IPS-15b (cell line): ENCODE data around the gene TRDMT1.

ENCODE experiments used
- H3K27me3 ChIP-seq: one replicate; pipeline ENCODE4 v1.6.1; 2013; ENCODE audit warnings: low read length; ENCODE audit not compliant: control insufficient read depth, insufficient read depth
- H3K36me3 ChIP-seq: one replicate; pipeline ENCODE4 v1.6.1; 2013; ENCODE audit warnings: low read length; ENCODE audit not compliant: control insufficient read depth, insufficient read depth
- H3K4me1 ChIP-seq: one replicate; pipeline ENCODE4 v1.6.1; 2013; ENCODE audit warnings: mild to moderate bottlenecking, low read length; ENCODE audit not compliant: control insufficient read depth, insufficient read depth
- H3K4me3 ChIP-seq: one replicate; pipeline ENCODE4 v1.5.1; 2013; ENCODE audit warnings: low read depth, low read length
- H3K9ac ChIP-seq: one replicate; pipeline ENCODE4 v1.6.1; 2013; ENCODE audit warnings: low read depth, mild to moderate bottlenecking, low read length
- H3K9me3 ChIP-seq: one replicate; pipeline ENCODE4 v1.6.1; 2013; ENCODE audit warnings: mild to moderate bottlenecking, low read length; ENCODE audit not compliant: control insufficient read depth, insufficient read depth

The TRDMT1 gene

GRCh38 chr10:17143055-17143690, 58.3 kb downstream of the TRDMT1 start:
- no peak overlapping the region for H3K4me3 ChIP-seq
- H3K36me3 ChIP-seq: no peaks in the 10 kb centered on the region
- H3K9ac ChIP-seq: no peak overlapping the region
- H3K4me1 ChIP-seq: no peaks in the 10 kb centered on the region
- no peaks in the 10 kb centered on the region for H3K9me3 ChIP-seq
- no peaks in the 10 kb centered on the region for H3K27me3 ChIP-seq

GRCh38 chr10:17141504-17142229, 59.8 kb downstream of the TRDMT1 start:
- Histone ChIP-seq H3K4me1 (no peaks in the 10 kb centered on the region), H3K4me3 (no peak overlapping the region), H3K36me3 (no peaks in the 10 kb centered on the region), H3K9ac (no peak overlapping the region), H3K9me3 (no peaks in the 10 kb centered on the region), H3K27me3 (no peaks in the 10 kb centered on the region)

GRCh38 chr10:17140386-17140761, 61.1 kb downstream of the TRDMT1 start:
- Histone ChIP-seq H3K27me3 (no peaks in the 10 kb centered on the region), H3K4me1 (no peaks in the 10 kb centered on the region), H3K4me3 (no peak overlapping the region), H3K36me3 (no peaks in the 10 kb centered on the region), H3K9me3 (no peaks in the 10 kb centered on the region), H3K9ac (no peak overlapping the region)

- Histone ChIP-seq H3K9me3 (no peaks in the 10 kb centered on the region), H3K4me3 (no peak overlapping the region), H3K27me3 (no peaks in the 10 kb centered on the region), H3K36me3 (no peaks in the 10 kb centered on the region), H3K9ac (no peak overlapping the region), H3K4me1 (no peaks in the 10 kb centered on the region)
Measured at GRCh38 chr10:17138460-17139042, 62.9 kb downstream of the TRDMT1 start.

- Histone ChIP-seq H3K27me3 (no peaks in the 10 kb centered on the region), H3K4me3 (no peak overlapping the region), H3K36me3 (no peaks in the 10 kb centered on the region), H3K9ac (no peak overlapping the region), H3K4me1 (no peaks in the 10 kb centered on the region), H3K9me3 (no peaks in the 10 kb centered on the region)
Measured at GRCh38 chr10:17134737-17135260, 66.7 kb downstream of the TRDMT1 start.

- H3K36me3 ChIP-seq: no peaks in the 10 kb centered on the region
- no peak overlapping the region for H3K4me3 ChIP-seq
- no peaks in the 10 kb centered on the region for H3K27me3 ChIP-seq
- no peaks in the 10 kb centered on the region for H3K9me3 ChIP-seq
- no peaks in the 10 kb centered on the region for H3K4me1 ChIP-seq
- H3K9ac ChIP-seq: no peak overlapping the region
Measured at GRCh38 chr10:17134282-17134681, 67.2 kb downstream of the TRDMT1 start.

GRCh38 chr10:17129741-17130140, 71.7 kb downstream of the TRDMT1 start, which contains the start of gene CUBN:
Gene CUBN, minus strand, starts transcription at chr10:17129811. Its CDS starts 46 bp downstream, at chr10:17129765.
- H3K4me1 ChIP-seq: no peaks in the 10 kb centered on the region
- H3K9me3 ChIP-seq: no peaks in the 10 kb centered on the region
- no peaks in the 10 kb centered on the region for H3K36me3 ChIP-seq
- H3K27me3 ChIP-seq: no peaks in the 10 kb centered on the region
- H3K9ac ChIP-seq: no peak within 1 kb of the TSS
- no peak within 1 kb of the TSS for H3K4me3 ChIP-seq

- no peaks in the 10 kb centered on the region for H3K9me3 ChIP-seq
- H3K4me3 ChIP-seq: no peak overlapping the region
- no peaks in the 10 kb centered on the region for H3K27me3 ChIP-seq
- peaks cover 6% of the 10 kb centered on the region for H3K4me1 ChIP-seq
- no peak overlapping the region for H3K9ac ChIP-seq
- H3K36me3 ChIP-seq: no peaks in the 10 kb centered on the region
Measured at GRCh38 chr10:17128261-17128660, 73.2 kb downstream of the TRDMT1 start.

- no peaks in the 10 kb centered on the region for H3K27me3 ChIP-seq
Measured at GRCh38 chr10:17126327-17126726, 75.1 kb downstream of the TRDMT1 start.

GRCh38 chr10:17125206-17125893, 76.1 kb downstream of the TRDMT1 start:
- Histone ChIP-seq H3K4me1 (peaks cover 6% of the 10 kb centered on the region), H3K9me3 (no peaks in the 10 kb centered on the region), H3K36me3 (no peaks in the 10 kb centered on the region), H3K9ac (no peak overlapping the region), H3K4me3 (no peak overlapping the region), H3K27me3 (no peaks in the 10 kb centered on the region)

More at GRCh38 chr10:17126327-17126726, 75.1 kb downstream of the TRDMT1 start:
- no peaks in the 10 kb centered on the region for H3K36me3 ChIP-seq
- H3K9me3 ChIP-seq: no peaks in the 10 kb centered on the region
- H3K4me3 ChIP-seq: no peak overlapping the region
- no peak overlapping the region for H3K9ac ChIP-seq
- H3K4me1 ChIP-seq: peaks cover 6% of the 10 kb centered on the region

- Histone ChIP-seq H3K4me3 (no peak overlapping the region), H3K27me3 (no peaks in the 10 kb centered on the region), H3K9ac (no peak overlapping the region), H3K4me1 (peaks cover 6% of the 10 kb centered on the region), H3K36me3 (no peaks in the 10 kb centered on the region), H3K9me3 (no peaks in the 10 kb centered on the region)
Measured at GRCh38 chr10:17123961-17124360, 77.5 kb downstream of the TRDMT1 start.
